Keratinocyte (primary cell): ENCODE data around the gene FANCC. TPM values are rescaled to one million over a fixed set of nuclear protein-coding genes. Genes with fewer than 3 reads are reported as not detected.
A peak's percentile ranks its signal among the peaks of the same experiment; 100 is the strongest.

ENCODE experiments used
- DNase-seq: peaks from one replicate; pipeline ENCODE4 v3.0.0-alpha.2; 2011; ENCODE audit warnings: low read depth, missing footprints, low spot score
- FAIRE-seq: peaks from 2 replicates; lab custom pipeline; 2011; peaks lifted over from hg19 to GRCh38; lab: Jason Lieb, UNC
- H2AFZ ChIP-seq: 2 replicates; pipeline ENCODE4 v1.6.0; 2012; ENCODE audit warnings: low read length, control low read depth, inconsistent platforms; ENCODE audit not compliant: control insufficient read depth
- H3K27ac ChIP-seq: 2 replicates; pipeline ENCODE4 v1.5.1; 2011; ENCODE audit warnings: low read length; ENCODE audit not compliant: control insufficient read depth, insufficient read depth
- H3K27me3 ChIP-seq: 3 replicates; pipeline ENCODE4 v1.6.0; 2011; ENCODE audit warnings: low read length; ENCODE audit not compliant: control insufficient read depth, insufficient read depth; ENCODE audit errors: extremely low read depth
- H3K36me3 ChIP-seq, 2 experiments: 2 replicates in 1 of 2; 3 replicates in 1 of 2; pipeline ENCODE4 v1.5.1; 2011; ENCODE audit warnings: low read length in 2 of 2, mild to moderate bottlenecking in 1 of 2; ENCODE audit not compliant: control insufficient read depth in 2 of 2, insufficient read depth in 2 of 2; ENCODE audit errors: extremely low read depth in 1 of 2
- H3K4me1 ChIP-seq: 3 replicates; pipeline ENCODE4 v1.5.1; 2011; ENCODE audit warnings: low read length; ENCODE audit not compliant: control insufficient read depth, insufficient read depth; ENCODE audit errors: extremely low read depth
- H3K4me2 ChIP-seq: 3 replicates; pipeline ENCODE4 v1.6.0; 2011; ENCODE audit warnings: low read depth, low read length; ENCODE audit not compliant: control insufficient read depth, insufficient read depth; ENCODE audit errors: extremely low read depth
- H3K4me3 ChIP-seq, 3 experiments: fragments of 200-600 bp in 1 of 3; sonication (generic) in 1 of 3; 2 replicates in 2 of 3; 3 replicates in 1 of 3; pipeline ENCODE4 v1.5.1; 2011 to 2016; ENCODE audit warnings: low read length in 3 of 3, mild to moderate bottlenecking in 3 of 3, control low read depth in 2 of 3, inconsistent platforms in 1 of 3, low read depth in 1 of 3, mixed read lengths in 1 of 3, mixed run types in 1 of 3, moderate library complexity in 1 of 3; ENCODE audit not compliant: control insufficient read depth in 2 of 3, insufficient read depth in 2 of 3; ENCODE audit errors: extremely low read depth in 1 of 3
- H3K79me2 ChIP-seq: 2 replicates; pipeline ENCODE4 v1.6.0; 2012; ENCODE audit warnings: low read length; ENCODE audit not compliant: control insufficient read depth, insufficient read depth
- H3K9ac ChIP-seq: 3 replicates; pipeline ENCODE4 v1.6.0; 2011; ENCODE audit warnings: low read length; ENCODE audit not compliant: control insufficient read depth, insufficient read depth; ENCODE audit errors: extremely low read depth
- H3K9me1 ChIP-seq: 3 replicates; pipeline ENCODE4 v1.6.0; 2011; ENCODE audit warnings: low read length; ENCODE audit not compliant: control insufficient read depth, insufficient read depth; ENCODE audit errors: extremely low read depth
- H3K9me3 ChIP-seq: 2 replicates; pipeline ENCODE4 v1.5.1; 2012; ENCODE audit warnings: low read depth, low read length; ENCODE audit not compliant: control insufficient read depth
- H4K20me1 ChIP-seq: 3 replicates; pipeline ENCODE4 v1.6.0; 2011; ENCODE audit warnings: low read length; ENCODE audit not compliant: control insufficient read depth, insufficient read depth; ENCODE audit errors: extremely low read depth
- EZH2 ChIP-seq: IDR thresholded peaks from one replicate; pipeline ENCODE4 v1.6.1; 2012; ENCODE audit warnings: inconsistent platforms, mild to moderate bottlenecking, low read length, moderate library complexity
- dilution Hi-C: fragments of 300-500 bp; cut with MboI; formaldehyde crosslinking; loops from one replicate; pipeline ENCODE4 v1.7.0; 2020; ENCODE audit warnings: low sequenced_read_pairs; ENCODE audit not compliant: extremely low pct_ligation_motif_present
- polyA plus RNA-seq, 5 experiments: library from polyadenylated mRNA; depleted of rRNA in 3 of 5; stranded (reverse) in 3 of 5; stranded (forward) in 1 of 5; unstranded in 1 of 5; fragments of >200 nt; gene quantifications; 1 replicate in 1 of 5; 2 replicates in 3 of 5; 3 replicates in 1 of 5; pipeline versions ENCODE4 v1.2.1 to v1.2.3, GENCODE V29; 2011 to 2012; ENCODE audit warnings: missing spikeins in 2 of 5, low read depth in 1 of 5, low replicate concordance in 1 of 5
- TF ChIP-seq, protein P1 (sequence below), 3 experiments: IDR thresholded peaks in 1 of 3; conservative IDR thresholded peaks in 1 of 3; optimal IDR thresholded peaks in 1 of 3; 2 replicates in 2 of 3; 3 replicates in 1 of 3; pipeline versions ENCODE3 to v1.5.1; 2011; ENCODE audit warnings: low read length in 3 of 3, mild to moderate bottlenecking in 3 of 3, moderate library complexity in 2 of 3, control low read depth in 1 of 3, inconsistent platforms in 1 of 3; ENCODE audit not compliant: insufficient read depth in 2 of 3; ENCODE audit errors: extremely low read depth in 1 of 3

FANCC gene
- polyA plus RNA-seq, 1 donor (not counting 4 experiments of a cell fraction or from before 2014, with no cell fraction given) = 8.3 TPM

- Histone ChIP-seq H2AFZ (no peak overlapping the region), H3K4me2 (no peak overlapping the region), H3K27ac (no peak overlapping the region), H3K9me3 (no peaks in the 10 kb centered on the region), H3K36me3 (no peaks in the 10 kb centered on the region), H4K20me1 (no peaks in the 10 kb centered on the region), H3K27me3 (no peaks in the 10 kb centered on the region), H3K79me2 (peaks cover 6% of the 10 kb centered on the region), H3K4me3 (no peak overlapping the region), H3K4me1 (peaks cover 3% of the 10 kb centered on the region), H3K9me1 (no peaks in the 10 kb centered on the region), H3K9ac (no peak overlapping the region)
- FAIRE-seq (no peak), DNase-seq (no peak)
- no peak for TF ChIP-seq EZH2
- TF ChIP-seq, protein P1, sequence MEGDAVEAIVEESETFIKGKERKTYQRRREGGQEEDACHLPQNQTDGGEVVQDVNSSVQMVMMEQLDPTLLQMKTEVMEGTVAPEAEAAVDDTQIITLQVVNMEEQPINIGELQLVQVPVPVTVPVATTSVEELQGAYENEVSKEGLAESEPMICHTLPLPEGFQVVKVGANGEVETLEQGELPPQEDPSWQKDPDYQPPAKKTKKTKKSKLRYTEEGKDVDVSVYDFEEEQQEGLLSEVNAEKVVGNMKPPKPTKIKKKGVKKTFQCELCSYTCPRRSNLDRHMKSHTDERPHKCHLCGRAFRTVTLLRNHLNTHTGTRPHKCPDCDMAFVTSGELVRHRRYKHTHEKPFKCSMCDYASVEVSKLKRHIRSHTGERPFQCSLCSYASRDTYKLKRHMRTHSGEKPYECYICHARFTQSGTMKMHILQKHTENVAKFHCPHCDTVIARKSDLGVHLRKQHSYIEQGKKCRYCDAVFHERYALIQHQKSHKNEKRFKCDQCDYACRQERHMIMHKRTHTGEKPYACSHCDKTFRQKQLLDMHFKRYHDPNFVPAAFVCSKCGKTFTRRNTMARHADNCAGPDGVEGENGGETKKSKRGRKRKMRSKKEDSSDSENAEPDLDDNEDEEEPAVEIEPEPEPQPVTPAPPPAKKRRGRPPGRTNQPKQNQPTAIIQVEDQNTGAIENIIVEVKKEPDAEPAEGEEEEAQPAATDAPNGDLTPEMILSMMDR (optimal IDR thresholded peaks at IDR 0.05 in 1 of 3, IDR thresholded peaks at IDR 0.05 in 1 of 3, conservative IDR thresholded peaks at IDR 0.05 in 1 of 3; ENCODE audit: extremely low read depth in 1 of 3, insufficient read depth in 2 of 3, low read length in 3 of 3) = no peak
- dilution Hi-C loops = no loop called here
These were observed 19.7 kb downstream of the FANCC start for GRCh38 chr9:95297760-95298159.

- no peak for TF ChIP-seq EZH2
- TF ChIP-seq, protein P1 (optimal IDR thresholded peaks at IDR 0.05 in 1 of 3, IDR thresholded peaks at IDR 0.05 in 1 of 3, conservative IDR thresholded peaks at IDR 0.05 in 1 of 3; ENCODE audit: extremely low read depth in 1 of 3, insufficient read depth in 2 of 3, low read length in 3 of 3) = no peak
- Histone ChIP-seq H3K9ac (no peak overlapping the region), H3K9me1 (no peaks in the 10 kb centered on the region), H3K9me3 (no peaks in the 10 kb centered on the region), H3K36me3 (no peaks in the 10 kb centered on the region), H3K4me2 (no peak overlapping the region), H3K4me1 (peaks cover 3% of the 10 kb centered on the region), H3K79me2 (peaks cover 6% of the 10 kb centered on the region), H3K27me3 (no peaks in the 10 kb centered on the region), H3K4me3 (no peak overlapping the region), H3K27ac (no peak overlapping the region), H2AFZ (no peak overlapping the region), H4K20me1 (no peaks in the 10 kb centered on the region)
- peak; percentile 70 for FAIRE-seq
- dilution Hi-C loops = no loop called here
- no peak for DNase-seq
These were observed 20.2 kb downstream of the FANCC start for GRCh38 chr9:95297316-95297715.
